Upper lobe of left lung (tissue), 6 donors: ENCODE data around the gene SYT9. TPM values are rescaled to one million over a fixed set of nuclear protein-coding genes. Genes with fewer than 3 reads are reported as not detected.

Experiments
- ATAC-seq, 2 donors: fragments of 200-7000 bp; cut with Tn5 transposase; one replicate each; pipeline ENCODE4 v1.9.1; 2022; ENCODE audit warnings: mild to moderate bottlenecking in 2 of 2, moderate library complexity in 2 of 2; ENCODE audit not compliant: low FRiP score in 2 of 2
- DNase-seq, 2 donors: peaks; one replicate each; pipeline ENCODE4 v3.0.0-alpha.2; 2019 to 2020
- H3K27ac ChIP-seq, 4 donors: fragments of 200-600 bp; sonication (generic); one replicate each; pipeline ENCODE4 v1.5.1; 2016 to 2019
- H3K27me3 ChIP-seq, 4 donors: fragments of 200-600 bp; sonication (generic); one replicate each; pipeline ENCODE4 v1.5.1; 2017 to 2019
- H3K36me3 ChIP-seq, 4 donors: fragments of 200-600 bp; sonication (generic); one replicate each; pipeline ENCODE4 v1.5.1; 2016 to 2019
- H3K4me1 ChIP-seq, 4 donors: fragments of 200-600 bp; sonication (generic); one replicate each; pipeline ENCODE4 v1.5.1; 2018 to 2019
- H3K4me3 ChIP-seq, 4 donors: fragments of 200-600 bp; sonication (generic); one replicate each; pipeline ENCODE4 v1.5.1; 2017 to 2019; ENCODE audit warnings: mild to moderate bottlenecking in 2 of 4, moderate library complexity in 1 of 4
- H3K9me3 ChIP-seq, 4 donors: fragments of 200-600 bp; sonication (generic); one replicate each; pipeline ENCODE4 v1.5.1; 2018 to 2019
- CTCF ChIP-seq, 6 experiments: fragments of 450-650 bp in 4 of 6; fragments of 200-600 bp in 2 of 6; sonication (generic) in 2 of 6; IDR thresholded peaks; one replicate each; pipeline ENCODE4 v1.5.1; 2016 to 2019; ENCODE audit warnings: antibody characterized with exemption in 6 of 6
- EP300 ChIP-seq, 4 donors: sonication (generic); formaldehyde crosslinking; IDR thresholded peaks; one replicate each; pipeline ENCODE4 v1.5.1; 2017; ENCODE audit warnings: antibody characterized with exemption in 4 of 4, control low read depth in 2 of 4
- POLR2A ChIP-seq, 4 donors: fragments of 450-650 bp; IDR thresholded peaks; one replicate each; pipeline ENCODE4 v1.5.1; 2016 to 2017; ENCODE audit warnings: antibody characterized with exemption in 4 of 4, mild to moderate bottlenecking in 2 of 4
- POLR2AphosphoS5 ChIP-seq, 2 donors: sonication (generic); formaldehyde crosslinking; IDR thresholded peaks; one replicate each; pipeline ENCODE4 v1.5.1; 2017; ENCODE audit warnings: antibody characterized with exemption in 2 of 2
- WGBS, 2 donors: methylation state at CpG; one replicate each; pipeline ENCODE4 v1.1.5; 2017 to 2018; 5-methylcytosine and 5-hydroxymethylcytosine counted together
- total RNA-seq, 6 donors: library from RNA; depleted of rRNA in 4 of 6; stranded (reverse); fragments of >200 nt in 4 of 6; gene quantifications; one replicate each; pipeline versions ENCODE4 v1.1.0 to v1.2.1, GENCODE V29; 2016 to 2021
- donor health status: DM: no; HTN: no; CAD: no; lungs with moderate emphysema.
- donor health status: DM: no; HTN: yes; CAD: no; lungs with severe emphysema.

The SYT9 gene
- total RNA-seq, 6 donors from 2014 or later: 0.27 to 0.30 TPM; not detected in 4

- Histone ChIP-seq H3K27me3 (no peaks in the 10 kb centered on the region), H3K4me1 (no peaks in the 10 kb centered on the region), H3K27ac (no peak overlapping the region), H3K4me3 (no peak overlapping the region), H3K9me3 (no peaks in the 10 kb centered on the region), H3K36me3 (no peaks in the 10 kb centered on the region)
- DNase-seq (no peak), ATAC-seq (no peak)
- TF ChIP-seq POLR2A (IDR thresholded peaks at IDR 0.05) (no peak), EP300 (IDR thresholded peaks at IDR 0.05) (no peak), CTCF (IDR thresholded peaks at IDR 0.05) (no peak), POLR2AphosphoS5 (IDR thresholded peaks at IDR 0.05) (no peak)
- WGBS, 2 donors: 81 to 84% methylated on average over 2 of the region's 2 CpGs
Measured at GRCh38 chr11:7489376-7489775, 237.7 kb downstream of the SYT9 start.

GRCh38 chr11:7490054-7490453 is 238.3 kb downstream of the SYT9 start:
- DNase-seq: no peak
- H3K9me3 ChIP-seq: no peaks in the 10 kb centered on the region
- peak overlapping the region in 1 of 4 donors; percentile 44 for H3K27ac ChIP-seq
- TF ChIP-seq POLR2A (IDR thresholded peaks at IDR 0.05): no peak
- TF ChIP-seq POLR2AphosphoS5 (IDR thresholded peaks at IDR 0.05): peak in 1 of 2 donors; percentile 22
- TF ChIP-seq CTCF (IDR thresholded peaks at IDR 0.05): no peak
- no peak for TF ChIP-seq EP300 (IDR thresholded peaks at IDR 0.05)
- no peaks in the 10 kb centered on the region for H3K27me3 ChIP-seq
- no peaks in the 10 kb centered on the region for H3K4me1 ChIP-seq
- H3K4me3 ChIP-seq: no peak overlapping the region
- ATAC-seq: peak in 1 of 2 donors; percentile 72
- H3K36me3 ChIP-seq: no peaks in the 10 kb centered on the region
- WGBS, 2 donors: 87 to 90% methylated on average over 4 of the region's 4 CpGs

GRCh38 chr11:7490535-7490934 is 238.8 kb downstream of the SYT9 start:
- WGBS, 2 donors: 72 to 88% methylated on average over 1 of the region's 1 CpG
- no peak for TF ChIP-seq POLR2AphosphoS5 (IDR thresholded peaks at IDR 0.05)
- no peak for TF ChIP-seq POLR2A (IDR thresholded peaks at IDR 0.05)
- TF ChIP-seq CTCF (IDR thresholded peaks at IDR 0.05): no peak
- TF ChIP-seq EP300 (IDR thresholded peaks at IDR 0.05): no peak

GRCh38 chr11:7492253-7492652 is 240.5 kb downstream of the SYT9 start:
- ATAC-seq (no peak), DNase-seq (no peak)
- Histone ChIP-seq H3K9me3 (no peaks in the 10 kb centered on the region), H3K27me3 (no peaks in the 10 kb centered on the region), H3K4me1 (peaks cover 0 to 4% (median 2%) of the 10 kb centered on the region in 4 donors), H3K36me3 (no peaks in the 10 kb centered on the region), H3K27ac (no peak overlapping the region), H3K4me3 (no peak overlapping the region)
- TF ChIP-seq POLR2AphosphoS5 (IDR thresholded peaks at IDR 0.05): no peak
- TF ChIP-seq POLR2A (IDR thresholded peaks at IDR 0.05): no peak
- TF ChIP-seq CTCF (IDR thresholded peaks at IDR 0.05): no peak
- no peak for TF ChIP-seq EP300 (IDR thresholded peaks at IDR 0.05)
- WGBS, 2 donors: 43 to 80% methylated on average over 1 of the region's 1 CpG

More at GRCh38 chr11:7490535-7490934, 238.8 kb downstream of the SYT9 start:
- H3K4me1 ChIP-seq: no peaks in the 10 kb centered on the region
- ATAC-seq (no peak), DNase-seq (no peak)
- no peaks in the 10 kb centered on the region for H3K9me3 ChIP-seq
- H3K27me3 ChIP-seq: no peaks in the 10 kb centered on the region
- H3K27ac ChIP-seq: peak overlapping the region in 1 of 4 donors; percentile 44
- no peaks in the 10 kb centered on the region for H3K36me3 ChIP-seq
- no peak overlapping the region for H3K4me3 ChIP-seq

GRCh38 chr11:7493670-7494069 is 242.0 kb downstream of the SYT9 start:
- WGBS, 2 donors: 81 to 87% methylated on average over 2 of the region's 2 CpGs
- Histone ChIP-seq H3K4me3 (no peak overlapping the region), H3K36me3 (no peaks in the 10 kb centered on the region), H3K4me1 (peaks cover 0 to 6% (median 2%) of the 10 kb centered on the region in 4 donors), H3K9me3 (no peaks in the 10 kb centered on the region), H3K27ac (no peak overlapping the region), H3K27me3 (no peaks in the 10 kb centered on the region)
- TF ChIP-seq EP300 (IDR thresholded peaks at IDR 0.05) (no peak), POLR2AphosphoS5 (IDR thresholded peaks at IDR 0.05) (no peak)
- ATAC-seq (no peak), DNase-seq (no peak)
